CD4-positive, alpha-beta T cell (primary cell): Measurements from ENCODE around the gene IFI35. TPM values are rescaled to one million over a fixed set of nuclear protein-coding genes. Genes with fewer than 3 reads are reported as not detected.

Experiments
- ATAC-seq: fragments of 200-7000 bp; cut with Tn5 transposase; one replicate; pipeline ENCODE4 v1.10.0; 2022; ENCODE audit warnings: mild to moderate bottlenecking; ENCODE audit not compliant: poor library complexity
- CTCF ChIA-PET: fragments of 350-600 bp; sonication (Branson Sonifier 250); formaldehyde crosslinking; loops from one replicate; lab custom pipeline; 2021; ENCODE audit warnings: antibody characterized with exemption, inconsistent platforms; lab: Charles Lee
- POLR2A ChIA-PET: fragments of 350-600 bp; sonication (Branson Sonifier 250); formaldehyde crosslinking; loops from one replicate; lab custom pipeline; 2021; ENCODE audit warnings: antibody characterized with exemption, inconsistent platforms; lab: Charles Lee
- DNase-seq, 14 experiments: peaks; one replicate each; pipeline ENCODE4 v3.0.0-alpha.2; 2013 to 2020; ENCODE audit warnings: mixed read lengths in 2 of 14
- H3K27ac ChIP-seq, 2 donors: one replicate each; pipeline versions ENCODE4 v1.5.1 to v1.7.0; 2013; ENCODE audit warnings: low read length in 2 of 2, low read depth in 1 of 2, mild to moderate bottlenecking in 1 of 2
- H3K27me3 ChIP-seq, 2 experiments: 1 replicate in 1 of 2; 2 replicates in 1 of 2; pipeline versions ENCODE4 v1.6.1 to v1.7.0; 2013; ENCODE audit warnings: low read length in 2 of 2, control low read depth in 1 of 2, mild to moderate bottlenecking in 1 of 2, moderate library complexity in 1 of 2; ENCODE audit not compliant: insufficient read depth in 2 of 2, control insufficient read depth in 1 of 2
- H3K36me3 ChIP-seq: one replicate; pipeline ENCODE4 v1.6.1; 2013; ENCODE audit warnings: low read length, control low read depth; ENCODE audit not compliant: insufficient read depth
- H3K4me1 ChIP-seq: one replicate; pipeline ENCODE4 v1.6.1; 2013; ENCODE audit warnings: low read length, control low read depth; ENCODE audit not compliant: insufficient read depth
- H3K4me3 ChIP-seq: one replicate; pipeline ENCODE4 v1.5.1; 2013; ENCODE audit warnings: mild to moderate bottlenecking, low read length, moderate library complexity
- H3K9me3 ChIP-seq, 2 experiments: 1 replicate in 1 of 2; 2 replicates in 1 of 2; pipeline versions ENCODE4 v1.6.1 to v1.7.0; 2013; ENCODE audit warnings: low read length in 2 of 2, mild to moderate bottlenecking in 2 of 2, control low read depth in 1 of 2, moderate library complexity in 1 of 2; ENCODE audit not compliant: control insufficient read depth in 1 of 2, insufficient read depth in 1 of 2
- H3K27ac Mint-ChIP-seq: one replicate; pipeline ENCODE4 v1.8.0; 2020; ENCODE audit warnings: mixed read lengths
- H3K27me3 Mint-ChIP-seq: one replicate; pipeline ENCODE4 v1.8.0; 2021; ENCODE audit warnings: mixed read lengths
- H3K36me3 Mint-ChIP-seq: one replicate; pipeline ENCODE4 v1.8.0; 2021; ENCODE audit warnings: low read depth, mixed read lengths
- H3K4me1 Mint-ChIP-seq: one replicate; pipeline ENCODE4 v1.8.0; 2021; ENCODE audit warnings: low read depth, mixed read lengths
- H3K4me3 Mint-ChIP-seq: one replicate; pipeline ENCODE4 v1.8.0; 2020; ENCODE audit warnings: mild to moderate bottlenecking, mixed read lengths
- H3K9me3 Mint-ChIP-seq: one replicate; pipeline ENCODE4 v1.8.0; 2020; ENCODE audit warnings: mixed read lengths
- CTCF ChIP-seq: fragments of 200-600 bp; IDR thresholded peaks from one replicate; pipeline ENCODE4 v1.8.0; 2022; ENCODE audit warnings: antibody characterized with exemption, mild to moderate bottlenecking
- intact Hi-C, 2 experiments: fragments of 100-400 bp; cut with DNase I in 1 of 2; cut with micrococcal nuclease in 1 of 2; formaldehyde crosslinking; loops; one replicate each; pipeline versions ENCODE4 v1.15.1 to v1.9.0; 2023 to 2025; cut with DNase I, micrococcal nuclease
- total RNA-seq, 174 experiments: library from RNA in 2 of 174; stranded (reverse) in 2 of 174; gene quantifications; one replicate each; pipeline ENCODE4 v1.2.3 and lab custom pipeline; 2021 to 2026

IFI35 gene
- total RNA-seq, 2 experiments from 2014 or later = 23.0 to 24.7 TPM

GRCh38 chr17:43024407-43025289, 18.1 kb downstream of the IFI35 start, which contains the start of gene RND2:
Gene RND2 (plus strand): TSS chr17:43025231. CDS start chr17:43025348, 117 bp downstream.
- ATAC-seq = peak; percentile 56
- H3K9me3 ChIP-seq = no peaks in the 10 kb centered on the region
- CTCF ChIA-PET = interaction anchor here (0.6 to 1.9 kb wide), 9 partner anchors 16 to 1095 kb away, joined by 3 to 10 read pairs (median 3); partner anchors contain the start of genes DHX8 and RPL27
- H3K27me3 ChIP-seq = no peaks in the 10 kb centered on the region
- peaks cover 48% of the 10 kb centered on the region for H3K4me1 ChIP-seq
- TF ChIP-seq CTCF = peak; percentile 21
- Mint-ChIP-seq H3K36me3 (no peaks in the 10 kb centered on the region), H3K4me3 (peak within 1 kb of the TSS; percentile 90), H3K27me3 (no peaks in the 10 kb centered on the region), H3K4me1 (peaks cover 28% of the 10 kb centered on the region), H3K9me3 (no peaks in the 10 kb centered on the region), H3K27ac (peak within 1 kb of the TSS; percentile 77)
- peak within 1 kb of the TSS in 1 of 2 donors; percentile 56 for H3K27ac ChIP-seq
- H3K36me3 ChIP-seq = no peaks in the 10 kb centered on the region
- DNase-seq = peak; percentile 60 to 91 (median 71)
- intact Hi-C loops = loop anchor here (1.0 to 10.0 kb wide), 7 partner anchors 100 to 459 kb away; partner anchors contain the start of genes BRCA1 (in 2 of the 2), DHX8 (in 1 of the 2) and TMEM106A (in 1 of the 2)
- POLR2A ChIA-PET = interaction anchor here (0.7 to 2.8 kb wide), 13 partner anchors 12 to 459 kb away, joined by 3 to 29 read pairs (median 7); partner anchors contain the start of genes BRCA1, DHX8, NBR1 and RPL27
- peak within 1 kb of the TSS; percentile 74 for H3K4me3 ChIP-seq

GRCh38 chr17:43025290-43025657, 18.7 kb downstream of the IFI35 start:
- intact Hi-C loops = loop anchor here (5.0 to 10.0 kb wide), 3 partner anchors 100 to 142 kb away; partner anchors contain the start of gene BRCA1 (in 2 of the 2)
- Mint-ChIP-seq H3K27me3 (no peaks in the 10 kb centered on the region), H3K4me3 (peak overlapping the region; percentile 88), H3K4me1 (peaks cover 22% of the 10 kb centered on the region), H3K9me3 (no peaks in the 10 kb centered on the region), H3K27ac (peak overlapping the region; percentile 73), H3K36me3 (no peaks in the 10 kb centered on the region)
- DNase-seq = no peak
- Histone ChIP-seq H3K36me3 (no peaks in the 10 kb centered on the region), H3K4me1 (peaks cover 41% of the 10 kb centered on the region), H3K27me3 (no peaks in the 10 kb centered on the region), H3K4me3 (peak overlapping the region; percentile 44), H3K27ac (no peak overlapping the region), H3K9me3 (no peaks in the 10 kb centered on the region)
- ATAC-seq = no peak
- CTCF ChIA-PET = interaction anchor here (1.9 kb wide), 1 partner anchor 27 kb away, joined by 10 read pairs; the partner anchor contains the start of gene RPL27
- no peak for TF ChIP-seq CTCF
- POLR2A ChIA-PET = interaction anchor here (0.7 to 2.8 kb wide), 9 partner anchors 13 to 459 kb away, joined by 3 to 29 read pairs (median 5); partner anchors contain the start of genes DHX8 and RPL27

GRCh38 chr17:43025766-43026537, 19.4 kb downstream of the IFI35 start:
- peak in 2 of 14 experiments; percentile 11 to 44 for DNase-seq
- TF ChIP-seq CTCF = no peak
- Histone ChIP-seq H3K9me3 (no peaks in the 10 kb centered on the region), H3K27me3 (no peaks in the 10 kb centered on the region), H3K27ac (no peak overlapping the region), H3K4me1 (peaks cover 34% of the 10 kb centered on the region), H3K4me3 (no peak overlapping the region), H3K36me3 (no peaks in the 10 kb centered on the region)
- peak overlapping the region; percentile 73 for H3K27ac Mint-ChIP-seq
- ChIA-PET CTCF (interaction anchor here (1.2 kb wide), 1 partner anchor 28 kb away, joined by 4 read pairs; the partner anchor contains the start of gene RPL27), POLR2A (interaction anchor here (1.2 to 2.8 kb wide), 3 partner anchors 146 to 342 kb away, joined by 3 to 13 read pairs (median 3); no protein-coding TSS in a partner anchor)
- no peaks in the 10 kb centered on the region for H3K9me3 Mint-ChIP-seq
- no peaks in the 10 kb centered on the region for H3K27me3 Mint-ChIP-seq
- peak overlapping the region; percentile 88 for H3K4me3 Mint-ChIP-seq
- ATAC-seq = no peak
- no peaks in the 10 kb centered on the region for H3K36me3 Mint-ChIP-seq
- intact Hi-C loops = loop anchor here (5.0 to 10.0 kb wide), 3 partner anchors 99 to 141 kb away; partner anchors contain the start of gene BRCA1 (in 2 of the 2)
- H3K4me1 Mint-ChIP-seq = peaks cover 18% of the 10 kb centered on the region
